HUES48 (cell line): Measurements from ENCODE around the gene RXYLT1.
A peak's percentile ranks its signal among the peaks of the same experiment; 100 is the strongest.

Experiments used
- H3K27ac ChIP-seq: one replicate; pipeline ENCODE4 v1.7.0; 2013; ENCODE audit warnings: low read depth, low read length, inconsistent platforms
- H3K27me3 ChIP-seq: 2 replicates; pipeline ENCODE4 v1.6.1; 2013; ENCODE audit warnings: mild to moderate bottlenecking, low read length; ENCODE audit not compliant: control insufficient read depth, insufficient read depth
- H3K36me3 ChIP-seq: 2 replicates; pipeline ENCODE4 v1.6.1; 2013; ENCODE audit warnings: low read length; ENCODE audit not compliant: control insufficient read depth, insufficient read depth
- H3K4me1 ChIP-seq: 2 replicates; pipeline ENCODE4 v1.6.1; 2013; ENCODE audit warnings: mild to moderate bottlenecking, low read length; ENCODE audit not compliant: control insufficient read depth, insufficient read depth
- H3K4me3 ChIP-seq: 2 replicates; pipeline ENCODE4 v1.5.1; 2013; ENCODE audit warnings: mild to moderate bottlenecking, low read depth, low read length
- H3K9ac ChIP-seq: 2 replicates; pipeline ENCODE4 v1.6.1; 2013; ENCODE audit warnings: mild to moderate bottlenecking, low read depth, low read length, moderate library complexity
- H3K9me3 ChIP-seq: 2 replicates; pipeline ENCODE4 v1.6.1; 2013; ENCODE audit warnings: low read length; ENCODE audit not compliant: control insufficient read depth, insufficient read depth

Gene RXYLT1

GRCh38 chr12:63820427-63820826 lies 40.7 kb downstream of the RXYLT1 start:
- no peaks in the 10 kb centered on the region; the same call in 1 of the 2 replicates for H3K27me3 ChIP-seq
- H3K27ac ChIP-seq = no peak overlapping the region
- H3K4me1 ChIP-seq = no peaks in the 10 kb centered on the region
- no peaks in the 10 kb centered on the region for H3K9me3 ChIP-seq
- no peaks in the 10 kb centered on the region for H3K36me3 ChIP-seq
- no peak overlapping the region for H3K9ac ChIP-seq
- no peak overlapping the region for H3K4me3 ChIP-seq

- H3K27me3 ChIP-seq = no peaks in the 10 kb centered on the region; the same call in 1 of the 2 replicates
- no peak overlapping the region for H3K27ac ChIP-seq
- no peaks in the 10 kb centered on the region for H3K9me3 ChIP-seq
- no peaks in the 10 kb centered on the region for H3K4me1 ChIP-seq
- H3K9ac ChIP-seq = no peak overlapping the region
- no peaks in the 10 kb centered on the region for H3K36me3 ChIP-seq
- peak overlapping the region; percentile 49 for H3K4me3 ChIP-seq
Measured at GRCh38 chr12:63821781-63822251, 42.1 kb downstream of the RXYLT1 start.

GRCh38 chr12:63822352-63822751 lies 42.6 kb downstream of the RXYLT1 start:
- Histone ChIP-seq H3K9ac (no peak overlapping the region), H3K4me3 (no peak overlapping the region), H3K4me1 (no peaks in the 10 kb centered on the region), H3K36me3 (no peaks in the 10 kb centered on the region), H3K9me3 (no peaks in the 10 kb centered on the region), H3K27ac (no peak overlapping the region), H3K27me3 (no peaks in the 10 kb centered on the region; the same call in 1 of the 2 replicates)

GRCh38 chr12:63823040-63823439 lies 43.3 kb downstream of the RXYLT1 start:
- Histone ChIP-seq H3K36me3 (no peaks in the 10 kb centered on the region), H3K9me3 (no peaks in the 10 kb centered on the region), H3K27ac (no peak overlapping the region), H3K4me1 (no peaks in the 10 kb centered on the region), H3K4me3 (no peak overlapping the region), H3K27me3 (no peaks in the 10 kb centered on the region; the same call in 1 of the 2 replicates), H3K9ac (no peak overlapping the region)

GRCh38 chr12:63826006-63826585 lies 46.4 kb downstream of the RXYLT1 start:
- no peaks in the 10 kb centered on the region for H3K36me3 ChIP-seq

GRCh38 chr12:63828867-63829266 lies 49.2 kb downstream of the RXYLT1 start:
- H3K36me3 ChIP-seq = no peaks in the 10 kb centered on the region
- H3K4me1 ChIP-seq = no peaks in the 10 kb centered on the region
- no peaks in the 10 kb centered on the region for H3K27me3 ChIP-seq
- H3K9me3 ChIP-seq = no peaks in the 10 kb centered on the region; the same call in 1 of the 2 replicates
- H3K27ac ChIP-seq = no peak overlapping the region
- no peak overlapping the region for H3K9ac ChIP-seq
- no peak overlapping the region for H3K4me3 ChIP-seq

More at GRCh38 chr12:63826006-63826585, 46.4 kb downstream of the RXYLT1 start:
- Histone ChIP-seq H3K9ac (no peak overlapping the region), H3K27ac (no peak overlapping the region), H3K4me3 (no peak overlapping the region), H3K9me3 (no peaks in the 10 kb centered on the region; the same call in 1 of the 2 replicates), H3K4me1 (no peaks in the 10 kb centered on the region), H3K27me3 (no peaks in the 10 kb centered on the region; the same call in 1 of the 2 replicates)

GRCh38 chr12:63836046-63836445 lies 56.3 kb downstream of the RXYLT1 start:
- Histone ChIP-seq H3K4me1 (no peaks in the 10 kb centered on the region), H3K4me3 (no peak overlapping the region), H3K27ac (no peak overlapping the region), H3K9ac (no peak overlapping the region), H3K27me3 (no peaks in the 10 kb centered on the region), H3K36me3 (no peaks in the 10 kb centered on the region), H3K9me3 (no peaks in the 10 kb centered on the region)

- Histone ChIP-seq H3K9me3 (no peaks in the 10 kb centered on the region), H3K27me3 (no peaks in the 10 kb centered on the region), H3K9ac (no peak overlapping the region), H3K27ac (no peak overlapping the region), H3K36me3 (no peaks in the 10 kb centered on the region), H3K4me3 (no peak overlapping the region), H3K4me1 (no peaks in the 10 kb centered on the region)
Measured at GRCh38 chr12:63836936-63837335, 57.2 kb downstream of the RXYLT1 start.

- Histone ChIP-seq H3K4me1 (no peaks in the 10 kb centered on the region), H3K36me3 (no peaks in the 10 kb centered on the region), H3K9me3 (no peaks in the 10 kb centered on the region), H3K27ac (no peak overlapping the region), H3K9ac (no peak overlapping the region), H3K27me3 (no peaks in the 10 kb centered on the region), H3K4me3 (no peak overlapping the region)
Measured at GRCh38 chr12:63838411-63838810, 58.7 kb downstream of the RXYLT1 start.

GRCh38 chr12:63841011-63841410 lies 61.3 kb downstream of the RXYLT1 start:
- H3K27me3 ChIP-seq = peaks cover 11% of the 10 kb centered on the region
- H3K36me3 ChIP-seq = no peaks in the 10 kb centered on the region
- no peak overlapping the region for H3K27ac ChIP-seq
- no peaks in the 10 kb centered on the region for H3K9me3 ChIP-seq
- H3K9ac ChIP-seq = no peak overlapping the region
- peaks cover 6% of the 10 kb centered on the region; the same call in 1 of the 2 replicates for H3K4me1 ChIP-seq
- H3K4me3 ChIP-seq = no peak overlapping the region

- peaks cover 11% of the 10 kb centered on the region for H3K27me3 ChIP-seq
- no peaks in the 10 kb centered on the region for H3K9me3 ChIP-seq
- H3K4me1 ChIP-seq = peaks cover 7% of the 10 kb centered on the region; the same call in 1 of the 2 replicates
- no peak overlapping the region for H3K9ac ChIP-seq
- H3K4me3 ChIP-seq = no peak overlapping the region
- no peaks in the 10 kb centered on the region for H3K36me3 ChIP-seq
- no peak overlapping the region for H3K27ac ChIP-seq
Measured at GRCh38 chr12:63841571-63841970, 61.9 kb downstream of the RXYLT1 start.
